H9 (cell line): Measurements from ENCODE around the gene CELF6. TPM values are rescaled to one million over a fixed set of nuclear protein-coding genes. Genes with fewer than 3 reads are reported as not detected.
A peak's percentile ranks its signal among the peaks of the same experiment; 100 is the strongest.

Experiments used
- DNase-seq: peaks from one replicate; pipeline ENCODE4 v3.0.0-alpha.2; 2017
- H2AFZ ChIP-seq: one replicate; pipeline ENCODE4 v1.6.1; 2013; ENCODE audit warnings: mild to moderate bottlenecking, low read length, control low read depth, moderate library complexity
- H2AK5ac ChIP-seq: 2 replicates; pipeline ENCODE4 v1.6.1; 2013; ENCODE audit warnings: low read length, control low read depth, mixed read lengths; ENCODE audit not compliant: insufficient read length
- H2BK120ac ChIP-seq: one replicate; pipeline ENCODE4 v1.6.1; 2013; ENCODE audit warnings: low read depth, mild to moderate bottlenecking, low read length, control low read depth, inconsistent platforms; ENCODE audit not compliant: poor library complexity, severe bottlenecking
- H2BK12ac ChIP-seq: 2 replicates; pipeline ENCODE4 v1.6.1; 2013; ENCODE audit warnings: low read length, control low read depth, mixed read lengths, low read depth; ENCODE audit not compliant: insufficient read length
- H2BK15ac ChIP-seq: 2 replicates; pipeline ENCODE4 v1.6.1; 2013; ENCODE audit warnings: low read depth, low read length, control low read depth
- H2BK20ac ChIP-seq: one replicate; pipeline ENCODE4 v1.6.1; 2013; ENCODE audit warnings: low read depth, mild to moderate bottlenecking, low read length, control low read depth, inconsistent platforms; ENCODE audit not compliant: poor library complexity, severe bottlenecking
- H2BK5ac ChIP-seq: 2 replicates; pipeline ENCODE4 v1.6.1; 2013; ENCODE audit warnings: low read length, control low read depth, mixed read lengths; ENCODE audit not compliant: insufficient read length
- H3K14ac ChIP-seq: 2 replicates; pipeline ENCODE4 v1.6.1; 2013; ENCODE audit warnings: low read length, control low read depth; ENCODE audit not compliant: insufficient read depth
- H3K18ac ChIP-seq: 2 replicates; pipeline ENCODE4 v1.6.1; 2013; ENCODE audit warnings: low read depth, mild to moderate bottlenecking, mixed read lengths, low read length, control low read depth; ENCODE audit not compliant: insufficient read length
- H3K23ac ChIP-seq: 2 replicates; pipeline ENCODE4 v1.6.1; 2013; ENCODE audit warnings: low read length, control low read depth, mixed read lengths, low read depth; ENCODE audit not compliant: insufficient read length
- H3K23me2 ChIP-seq: 2 replicates; pipeline ENCODE4 v1.6.1; 2013; ENCODE audit warnings: low read depth, mild to moderate bottlenecking, mixed read lengths, low read length, control low read depth; ENCODE audit not compliant: insufficient read length, poor library complexity, severe bottlenecking
- H3K27ac ChIP-seq: 2 replicates; pipeline ENCODE4 v1.5.1; 2013; ENCODE audit warnings: low read length, control low read depth, mixed read lengths, low read depth; ENCODE audit not compliant: insufficient read length
- H3K27me3 ChIP-seq: 2 replicates; pipeline ENCODE4 v1.6.1; 2013; ENCODE audit warnings: low read length, control low read depth, inconsistent platforms; ENCODE audit not compliant: insufficient read depth
- H3K4ac ChIP-seq: 2 replicates; pipeline ENCODE4 v1.6.1; 2013; ENCODE audit warnings: low read depth, mild to moderate bottlenecking, control low read depth, inconsistent platforms, low read length, moderate library complexity
- H3K4me1 ChIP-seq: 2 replicates; pipeline ENCODE4 v1.6.1; 2013; ENCODE audit warnings: low read length, control low read depth, inconsistent platforms; ENCODE audit not compliant: insufficient read depth
- H3K4me2 ChIP-seq: 2 replicates; pipeline ENCODE4 v1.6.1; 2013; ENCODE audit warnings: low read length, control low read depth, mixed read lengths; ENCODE audit not compliant: insufficient read length, insufficient read depth
- H3K56ac ChIP-seq: 2 replicates; pipeline ENCODE4 v1.6.1; 2013; ENCODE audit warnings: low read depth, mild to moderate bottlenecking, mixed read lengths, low read length, control low read depth; ENCODE audit not compliant: insufficient read length
- H3K79me1 ChIP-seq: 2 replicates; pipeline ENCODE4 v1.6.1; 2013; ENCODE audit warnings: low read depth, mild to moderate bottlenecking, moderate library complexity, low read length, control low read depth, inconsistent platforms; ENCODE audit not compliant: insufficient read depth, poor library complexity, severe bottlenecking
- H3K79me2 ChIP-seq: 2 replicates; pipeline ENCODE4 v1.6.1; 2013; ENCODE audit warnings: low read length, control low read depth, inconsistent platforms; ENCODE audit not compliant: insufficient read depth
- H3K9ac ChIP-seq: 2 replicates; pipeline ENCODE4 v1.6.1; 2013; ENCODE audit warnings: low read length, control low read depth, mixed read lengths; ENCODE audit not compliant: insufficient read length; ENCODE audit errors: extremely low read depth
- H3K9me3 ChIP-seq: one replicate; pipeline ENCODE4 v1.6.1; 2013; ENCODE audit warnings: low read depth, low read length, inconsistent platforms; ENCODE audit not compliant: control insufficient read depth
- H3T11ph ChIP-seq: one replicate; pipeline ENCODE4 v1.6.1; 2013; ENCODE audit warnings: mild to moderate bottlenecking, low read length, control low read depth, inconsistent platforms
- H4K20me1 ChIP-seq: one replicate; pipeline ENCODE4 v1.6.1; 2013; ENCODE audit not compliant: control insufficient read depth, insufficient read length, insufficient read depth
- H4K5ac ChIP-seq: 2 replicates; pipeline ENCODE4 v1.6.1; 2013; ENCODE audit warnings: low read depth, mild to moderate bottlenecking, mixed read lengths, low read length, control low read depth; ENCODE audit not compliant: insufficient read length
- H4K8ac ChIP-seq: replicated peaks from 2 replicates; pipeline ENCODE4 v1.6.1; 2013; ENCODE audit warnings: low read length, control low read depth, mixed read lengths, low read depth; ENCODE audit not compliant: insufficient read length
- H4K91ac ChIP-seq: 2 replicates; pipeline ENCODE4 v1.6.1; 2013; ENCODE audit warnings: low read depth, mild to moderate bottlenecking, moderate library complexity, mixed read lengths, low read length, control low read depth; ENCODE audit not compliant: insufficient read length
- H3K27ac Mint-ChIP-seq, 3 experiments: 2 replicates in 2 of 3; 3 replicates in 1 of 3; pipeline ENCODE4 v1.8.0; 2020 to 2021; ENCODE audit warnings: mixed read lengths in 3 of 3, mild to moderate bottlenecking in 1 of 3, moderate library complexity in 1 of 3
- H3K27me3 Mint-ChIP-seq: 2 replicates; pipeline ENCODE4 v1.8.0; 2021; ENCODE audit warnings: low read depth, mild to moderate bottlenecking, moderate library complexity, mixed read lengths
- H3K36me3 Mint-ChIP-seq, 3 experiments: 2 replicates in 2 of 3; 3 replicates in 1 of 3; pipeline ENCODE4 v1.8.0; 2020 to 2021; ENCODE audit warnings: low read depth in 3 of 3, mixed read lengths in 3 of 3; ENCODE audit not compliant: insufficient read depth in 1 of 3
- H3K4me1 Mint-ChIP-seq, 2 experiments: 2 replicates each; pipeline ENCODE4 v1.8.0; 2020; ENCODE audit warnings: mixed read lengths in 2 of 2
- H3K4me3 Mint-ChIP-seq, 2 experiments: 2 replicates in 1 of 2; 3 replicates in 1 of 2; pipeline ENCODE4 v1.8.0; 2020 to 2021; ENCODE audit warnings: mild to moderate bottlenecking in 2 of 2, mixed read lengths in 2 of 2, moderate library complexity in 1 of 2
- H3K9me3 Mint-ChIP-seq, 2 experiments: 2 replicates in 1 of 2; 3 replicates in 1 of 2; pipeline ENCODE4 v1.8.0; 2020; ENCODE audit warnings: mild to moderate bottlenecking in 2 of 2, mixed read lengths in 2 of 2, moderate library complexity in 1 of 2
- WGBS: extraction: QIAGEN DNeasy Blood & Tissue Kit; methylation state at CpG from one replicate; pipeline ENCODE4 v1.1.7; 2013; ENCODE audit warnings: missing lambda C conversion rate, low lambda C conversion rate, mixed read lengths; ENCODE audit not compliant: insufficient read length; ENCODE audit errors: extremely low coverage; 5-methylcytosine and 5-hydroxymethylcytosine counted together
- total RNA-seq: library from RNA; stranded (reverse); gene quantifications from 2 replicates; pipeline ENCODE4 v1.2.1, GENCODE V29; 2021
- TF ChIP-seq, protein P1 (sequence below): fragments of 200-600 bp; sonication (generic); conservative IDR thresholded peaks from 3 replicates; pipeline ENCODE4 v1.8.0; 2021; ENCODE audit warnings: antibody characterized with exemption, mild to moderate bottlenecking

The CELF6 gene
- total RNA-seq, 1 experiment from 2014 or later = 0.13 TPM

DNA sequence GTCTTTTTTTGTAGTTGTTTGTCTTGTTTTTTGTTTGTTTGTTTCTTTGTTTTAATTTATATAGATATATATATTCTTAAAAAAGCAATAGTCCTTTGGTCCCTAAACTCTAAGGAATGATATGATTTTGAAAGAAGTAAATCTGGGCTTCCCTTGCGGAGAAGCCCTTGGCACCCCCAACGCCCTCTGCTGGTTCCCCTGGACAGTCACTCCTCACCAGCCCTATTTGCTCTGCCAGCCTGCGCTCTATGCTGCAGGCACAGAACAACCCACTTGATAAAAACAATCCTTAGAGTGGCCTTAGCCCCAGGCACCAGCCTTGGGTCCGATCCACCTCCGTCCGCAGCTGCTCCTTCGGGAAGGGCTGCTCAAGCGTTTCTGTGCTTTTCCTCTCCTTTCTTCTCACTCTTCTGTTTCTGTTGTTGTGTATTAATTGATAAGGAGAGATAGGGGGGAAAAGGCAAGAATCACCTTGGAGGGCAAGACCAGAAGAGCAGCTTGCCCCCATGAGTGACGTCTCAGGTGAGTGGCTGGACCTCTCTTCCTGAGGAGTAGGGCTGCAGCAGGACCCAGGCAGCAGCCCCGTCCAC is 33.9 kb downstream of the CELF6 start:
- Histone ChIP-seq H3K4me1 (no peaks in the 10 kb centered on the region), H2AK5ac (no peak overlapping the region), H3K4ac (no peak overlapping the region), H3K18ac (no peak overlapping the region), H2AFZ (no peak overlapping the region), H2BK120ac (no peak overlapping the region), H3K79me2 (no peaks in the 10 kb centered on the region), H2BK15ac (no peak overlapping the region), H3K4me2 (no peak overlapping the region), H3K9ac (no peak overlapping the region), H3K9me3 (no peaks in the 10 kb centered on the region), H4K91ac (no peak overlapping the region), H3K56ac (no peak overlapping the region), H4K20me1 (no peaks in the 10 kb centered on the region), H3K14ac (no peak overlapping the region), H2BK12ac (no peak overlapping the region), H2BK5ac (no peak overlapping the region), H3T11ph (no peak overlapping the region), H4K8ac (no peak overlapping the region), H3K27me3 (peaks cover 2% of the 10 kb centered on the region; the same call in 1 of the 2 replicates), H3K23me2 (no peaks in the 10 kb centered on the region), H2BK20ac (no peak overlapping the region), H4K5ac (no peak overlapping the region), H3K27ac (no peak overlapping the region), H3K23ac (no peak overlapping the region), H3K79me1 (no peaks in the 10 kb centered on the region)
- no peaks in the 10 kb centered on the region for H3K4me1 Mint-ChIP-seq
- H3K27ac Mint-ChIP-seq = no peak overlapping the region
- TF ChIP-seq, protein P1, sequence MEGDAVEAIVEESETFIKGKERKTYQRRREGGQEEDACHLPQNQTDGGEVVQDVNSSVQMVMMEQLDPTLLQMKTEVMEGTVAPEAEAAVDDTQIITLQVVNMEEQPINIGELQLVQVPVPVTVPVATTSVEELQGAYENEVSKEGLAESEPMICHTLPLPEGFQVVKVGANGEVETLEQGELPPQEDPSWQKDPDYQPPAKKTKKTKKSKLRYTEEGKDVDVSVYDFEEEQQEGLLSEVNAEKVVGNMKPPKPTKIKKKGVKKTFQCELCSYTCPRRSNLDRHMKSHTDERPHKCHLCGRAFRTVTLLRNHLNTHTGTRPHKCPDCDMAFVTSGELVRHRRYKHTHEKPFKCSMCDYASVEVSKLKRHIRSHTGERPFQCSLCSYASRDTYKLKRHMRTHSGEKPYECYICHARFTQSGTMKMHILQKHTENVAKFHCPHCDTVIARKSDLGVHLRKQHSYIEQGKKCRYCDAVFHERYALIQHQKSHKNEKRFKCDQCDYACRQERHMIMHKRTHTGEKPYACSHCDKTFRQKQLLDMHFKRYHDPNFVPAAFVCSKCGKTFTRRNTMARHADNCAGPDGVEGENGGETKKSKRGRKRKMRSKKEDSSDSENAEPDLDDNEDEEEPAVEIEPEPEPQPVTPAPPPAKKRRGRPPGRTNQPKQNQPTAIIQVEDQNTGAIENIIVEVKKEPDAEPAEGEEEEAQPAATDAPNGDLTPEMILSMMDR = peak; percentile 83
- H3K27me3 Mint-ChIP-seq = peaks cover 13% of the 10 kb centered on the region
- no peaks in the 10 kb centered on the region for H3K9me3 Mint-ChIP-seq
- DNase-seq = peak; percentile 72
- H3K4me3 Mint-ChIP-seq = peak overlapping the region in 1 of 2 experiments; percentile 12; a peak in 1 of 5 replicates
- no CpG with 5 or more reads among the region's 10 CpGs for WGBS
- H3K36me3 Mint-ChIP-seq = no peaks in the 10 kb centered on the region
